ENCODE results near the gene CCDC60.

The CCDC60 gene

DNA sequence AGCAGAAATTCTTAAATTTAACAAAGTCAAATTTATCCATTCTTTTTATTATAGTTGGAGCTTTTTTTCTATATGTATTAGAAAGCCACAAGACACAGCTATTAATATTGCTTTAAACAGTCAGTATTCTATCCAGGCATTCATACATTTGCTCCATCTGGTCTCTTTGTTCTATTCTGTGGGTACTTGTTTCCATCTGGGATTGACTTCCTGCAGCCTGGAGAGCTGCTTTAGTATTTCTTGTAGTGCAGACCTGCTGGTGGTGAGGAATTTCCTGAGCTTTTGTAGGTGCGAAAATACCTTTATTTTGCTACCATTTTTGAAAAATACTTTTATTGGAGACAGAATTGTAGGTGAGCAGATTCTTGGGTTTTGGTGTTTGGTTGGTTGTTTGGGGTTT, 29.0 kb downstream of the CCDC60 start:
- Histone ChIP-seq H2AFZ (ENCODE audit: low read depth, low read length) (no peak overlapping the region), H3K36me3 (replicated peaks; ENCODE audit: low read depth, low read length) (no peaks in the 10 kb centered on the region), H3K27me3 (ENCODE audit: low read depth, low read length) (no peaks in the 10 kb centered on the region), H3K27ac (ENCODE audit: low read length) (no peak overlapping the region), H3K4me2 (ENCODE audit: low read length) (no peak overlapping the region), H4K20me1 (ENCODE audit: insufficient read depth, low read length) (no peaks in the 10 kb centered on the region), H3K79me2 (ENCODE audit: low read length) (no peaks in the 10 kb centered on the region), H3K9me3 (ENCODE audit: insufficient read depth, low read length) (no peaks in the 10 kb centered on the region), H3K4me3 (ENCODE audit: low read length) (no peak overlapping the region), H3K4me1 (ENCODE audit: low read length) (no peaks in the 10 kb centered on the region), H3K9ac (ENCODE audit: low read length) (no peak overlapping the region)
- TF ChIP-seq EZH2phosphoT487 (IDR thresholded peaks at IDR 0.05; ENCODE audit: low read depth), result no peak
- TF ChIP-seq, protein P1, sequence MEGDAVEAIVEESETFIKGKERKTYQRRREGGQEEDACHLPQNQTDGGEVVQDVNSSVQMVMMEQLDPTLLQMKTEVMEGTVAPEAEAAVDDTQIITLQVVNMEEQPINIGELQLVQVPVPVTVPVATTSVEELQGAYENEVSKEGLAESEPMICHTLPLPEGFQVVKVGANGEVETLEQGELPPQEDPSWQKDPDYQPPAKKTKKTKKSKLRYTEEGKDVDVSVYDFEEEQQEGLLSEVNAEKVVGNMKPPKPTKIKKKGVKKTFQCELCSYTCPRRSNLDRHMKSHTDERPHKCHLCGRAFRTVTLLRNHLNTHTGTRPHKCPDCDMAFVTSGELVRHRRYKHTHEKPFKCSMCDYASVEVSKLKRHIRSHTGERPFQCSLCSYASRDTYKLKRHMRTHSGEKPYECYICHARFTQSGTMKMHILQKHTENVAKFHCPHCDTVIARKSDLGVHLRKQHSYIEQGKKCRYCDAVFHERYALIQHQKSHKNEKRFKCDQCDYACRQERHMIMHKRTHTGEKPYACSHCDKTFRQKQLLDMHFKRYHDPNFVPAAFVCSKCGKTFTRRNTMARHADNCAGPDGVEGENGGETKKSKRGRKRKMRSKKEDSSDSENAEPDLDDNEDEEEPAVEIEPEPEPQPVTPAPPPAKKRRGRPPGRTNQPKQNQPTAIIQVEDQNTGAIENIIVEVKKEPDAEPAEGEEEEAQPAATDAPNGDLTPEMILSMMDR (IDR thresholded peaks at IDR 0.05; ENCODE audit: low read depth, low read length), result no peak

DNA sequence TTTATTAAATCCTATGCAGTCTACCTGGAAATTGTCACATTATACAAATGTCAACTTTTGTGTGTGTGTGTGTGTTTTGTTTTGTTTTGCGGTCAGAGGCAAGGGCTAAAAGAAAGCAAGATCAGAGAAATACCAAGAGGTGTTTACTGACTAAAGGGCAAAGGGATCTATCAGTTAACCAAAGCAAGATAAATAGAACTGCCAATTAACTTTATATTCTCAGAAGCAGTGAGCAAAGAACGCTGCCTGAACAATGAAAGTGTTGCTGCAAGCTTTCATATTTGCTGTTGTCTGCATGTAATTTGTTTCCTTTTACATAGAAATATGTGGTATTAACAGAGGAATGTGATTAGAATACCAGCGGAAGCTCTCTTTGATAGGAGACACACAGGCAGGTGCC, 30.9 kb downstream of the CCDC60 start:
- H3K9ac ChIP-seq (ENCODE audit: low read length), result no peak overlapping the region
- H3K36me3 ChIP-seq (replicated peaks; ENCODE audit: low read depth, low read length), result no peaks in the 10 kb centered on the region
- TF ChIP-seq EZH2phosphoT487 (IDR thresholded peaks at IDR 0.05; ENCODE audit: low read depth), result no peak
- TF ChIP-seq, protein P1 (IDR thresholded peaks at IDR 0.05; ENCODE audit: low read depth, low read length), result no peak
- no peaks in the 10 kb centered on the region for H3K79me2 ChIP-seq (ENCODE audit: low read length)
- H3K4me2 ChIP-seq (ENCODE audit: low read length), result no peak overlapping the region
- H3K27ac ChIP-seq (ENCODE audit: low read length), result no peak overlapping the region
- no peaks in the 10 kb centered on the region for H3K4me1 ChIP-seq (ENCODE audit: low read length)
- no peaks in the 10 kb centered on the region for H3K27me3 ChIP-seq (ENCODE audit: low read depth, low read length)
- no peak overlapping the region for H3K4me3 ChIP-seq (ENCODE audit: low read length)
- no peak overlapping the region for H2AFZ ChIP-seq (ENCODE audit: low read depth, low read length)
- H4K20me1 ChIP-seq (ENCODE audit: insufficient read depth, low read length), result no peaks in the 10 kb centered on the region
- H3K9me3 ChIP-seq (ENCODE audit: insufficient read depth, low read length), result no peaks in the 10 kb centered on the region

DNA sequence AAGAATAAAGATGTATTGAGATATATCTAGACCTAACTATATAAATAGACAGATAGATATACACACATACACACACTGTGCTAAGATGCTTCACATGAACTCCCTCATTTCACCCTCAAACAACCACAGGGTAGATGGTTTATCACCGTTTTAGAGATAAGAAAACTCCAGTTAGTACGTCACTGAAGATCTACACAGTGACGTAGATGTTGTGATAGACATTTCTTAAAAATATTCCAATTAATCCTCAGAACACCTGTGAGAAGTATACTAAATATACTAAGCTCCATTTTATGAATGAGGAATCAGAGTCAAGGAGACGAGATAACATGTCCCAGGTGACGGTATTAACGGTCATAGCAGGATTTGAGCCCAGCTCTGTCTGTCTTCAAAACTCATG, 31.5 kb downstream of the CCDC60 start:
- no peak overlapping the region for H3K4me2 ChIP-seq (ENCODE audit: low read length)
- no peak overlapping the region for H2AFZ ChIP-seq (ENCODE audit: low read depth, low read length)
- no peaks in the 10 kb centered on the region for H3K27me3 ChIP-seq (ENCODE audit: low read depth, low read length)
- H3K9me3 ChIP-seq (ENCODE audit: insufficient read depth, low read length), result no peaks in the 10 kb centered on the region
- no peaks in the 10 kb centered on the region for H3K36me3 ChIP-seq (replicated peaks; ENCODE audit: low read depth, low read length)
- no peaks in the 10 kb centered on the region for H4K20me1 ChIP-seq (ENCODE audit: insufficient read depth, low read length)
- no peak overlapping the region for H3K4me3 ChIP-seq (ENCODE audit: low read length)
- no peak for TF ChIP-seq EZH2phosphoT487 (IDR thresholded peaks at IDR 0.05; ENCODE audit: low read depth)
- TF ChIP-seq, protein P1 (IDR thresholded peaks at IDR 0.05; ENCODE audit: low read depth, low read length), result no peak
- no peak overlapping the region for H3K27ac ChIP-seq (ENCODE audit: low read length)
- H3K79me2 ChIP-seq (ENCODE audit: low read length), result no peaks in the 10 kb centered on the region
- no peak overlapping the region for H3K9ac ChIP-seq (ENCODE audit: low read length)
- no peaks in the 10 kb centered on the region for H3K4me1 ChIP-seq (ENCODE audit: low read length)

DNA sequence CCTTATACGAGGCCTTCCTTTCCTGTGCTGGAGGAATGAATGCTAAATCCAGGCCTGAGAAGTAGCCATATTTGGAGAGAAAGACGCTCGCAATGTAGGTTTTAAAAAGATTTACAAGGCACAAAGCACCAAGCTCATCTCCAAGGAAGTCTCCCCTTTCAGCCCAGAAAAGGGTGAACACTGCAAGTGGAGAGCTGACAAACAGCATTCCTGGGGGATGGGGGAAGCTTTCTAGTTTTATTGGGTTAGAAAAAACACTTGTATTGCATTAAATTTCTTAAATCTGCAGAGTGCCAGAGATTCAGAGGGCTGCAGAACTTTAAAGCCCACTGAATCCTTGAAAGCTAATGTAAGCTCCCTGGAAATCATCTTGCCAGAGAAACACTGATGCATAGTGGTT, 34.6 kb downstream of the CCDC60 start:
- TF ChIP-seq EZH2phosphoT487 (IDR thresholded peaks at IDR 0.05; ENCODE audit: low read depth), result no peak
- TF ChIP-seq, protein P1 (IDR thresholded peaks at IDR 0.05; ENCODE audit: low read depth, low read length), result no peak
- Histone ChIP-seq H3K9ac (ENCODE audit: low read length) (no peak overlapping the region), H3K27ac (ENCODE audit: low read length) (no peak overlapping the region), H4K20me1 (ENCODE audit: insufficient read depth, low read length) (no peaks in the 10 kb centered on the region), H3K4me2 (ENCODE audit: low read length) (no peak overlapping the region), H3K9me3 (ENCODE audit: insufficient read depth, low read length) (no peaks in the 10 kb centered on the region), H3K79me2 (ENCODE audit: low read length) (no peaks in the 10 kb centered on the region), H3K36me3 (replicated peaks; ENCODE audit: low read depth, low read length) (no peaks in the 10 kb centered on the region), H2AFZ (ENCODE audit: low read depth, low read length) (no peak overlapping the region), H3K4me3 (ENCODE audit: low read length) (no peak overlapping the region), H3K4me1 (ENCODE audit: low read length) (no peaks in the 10 kb centered on the region), H3K27me3 (ENCODE audit: low read depth, low read length) (no peaks in the 10 kb centered on the region)
